ENCODE results near the gene CORO1C. TPM values are rescaled to one million over a fixed set of nuclear protein-coding genes. Genes with fewer than 3 reads are reported as not detected.
"Not testable (repeated sequence)": the region's sequence is repeated elsewhere in the genome, so short reads cannot be mapped to it uniquely, and the experiment has no call there.

The CORO1C gene
- total RNA-seq, 2 donors from 2014 or later = 61.5 to 87.5 TPM

GRCh38 chr12:108761226-108761625, 29.9 kb upstream of the CORO1C start:
- DNase-seq (ENCODE audit: low spot score in 2 of 2) = no peak
- ATAC-seq = no peak
- Mint-ChIP-seq H3K36me3 (no peaks in the 10 kb centered on the region), H3K27ac (no peak overlapping the region), H3K9me3 (no peaks in the 10 kb centered on the region)

DNA sequence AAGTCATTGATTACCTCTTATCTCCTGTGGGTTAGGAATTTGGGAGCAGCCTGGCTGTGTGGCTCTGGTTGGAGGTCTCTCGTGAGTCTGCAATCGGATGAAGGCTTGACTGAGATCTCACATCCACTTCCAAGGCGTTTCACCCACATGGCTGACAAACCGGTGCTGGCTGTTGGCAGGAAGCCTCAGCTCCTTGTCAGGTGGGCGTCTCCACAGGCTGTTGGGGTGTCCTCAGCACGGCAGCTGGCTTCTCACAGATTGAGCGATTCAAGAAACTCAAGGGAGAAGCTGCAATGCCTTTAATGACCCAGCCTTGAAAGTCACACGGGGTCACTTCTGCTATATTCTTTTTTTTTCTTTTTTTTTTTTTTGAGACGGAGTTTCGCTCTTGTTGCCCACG, 28.6 kb upstream of the CORO1C start:
- DNase-seq (ENCODE audit: low spot score in 2 of 2) = no peak
- no peaks in the 10 kb centered on the region for H3K36me3 Mint-ChIP-seq
- no peak overlapping the region for H3K27ac Mint-ChIP-seq
- H3K9me3 Mint-ChIP-seq = no peaks in the 10 kb centered on the region
- no peak for ATAC-seq

DNA sequence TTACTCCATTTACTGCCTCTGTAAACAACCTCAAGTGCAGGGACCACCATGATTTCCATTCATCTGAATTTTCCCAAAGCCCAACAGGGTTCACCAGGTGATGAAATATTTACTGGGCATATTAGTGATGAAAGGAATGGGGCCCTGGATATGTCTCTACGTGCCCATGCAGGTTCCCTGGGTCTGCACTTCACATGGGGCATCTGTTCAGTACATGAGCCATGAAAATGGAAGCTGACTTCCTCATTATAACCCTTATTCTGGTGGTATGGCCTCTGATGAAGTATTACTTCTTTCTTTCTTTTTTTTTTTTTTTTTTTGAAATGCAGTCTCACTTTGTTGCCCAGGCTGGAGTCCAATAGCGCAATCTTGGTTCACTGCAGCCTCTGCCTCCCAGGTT, 26.5 kb upstream of the CORO1C start:
- Mint-ChIP-seq H3K27ac (no peak overlapping the region), H3K36me3 (no peaks in the 10 kb centered on the region), H3K9me3 (no peaks in the 10 kb centered on the region)
- no peak for DNase-seq (ENCODE audit: low spot score in 2 of 2)
- no peak for ATAC-seq

GRCh38 chr12:108756421-108756820, 25.1 kb upstream of the CORO1C start:
- no peak for ATAC-seq
- no peaks in the 10 kb centered on the region for H3K36me3 Mint-ChIP-seq
- no peak for DNase-seq (ENCODE audit: low spot score in 2 of 2)
- no peaks in the 10 kb centered on the region for H3K9me3 Mint-ChIP-seq
- no peak overlapping the region for H3K27ac Mint-ChIP-seq

DNA sequence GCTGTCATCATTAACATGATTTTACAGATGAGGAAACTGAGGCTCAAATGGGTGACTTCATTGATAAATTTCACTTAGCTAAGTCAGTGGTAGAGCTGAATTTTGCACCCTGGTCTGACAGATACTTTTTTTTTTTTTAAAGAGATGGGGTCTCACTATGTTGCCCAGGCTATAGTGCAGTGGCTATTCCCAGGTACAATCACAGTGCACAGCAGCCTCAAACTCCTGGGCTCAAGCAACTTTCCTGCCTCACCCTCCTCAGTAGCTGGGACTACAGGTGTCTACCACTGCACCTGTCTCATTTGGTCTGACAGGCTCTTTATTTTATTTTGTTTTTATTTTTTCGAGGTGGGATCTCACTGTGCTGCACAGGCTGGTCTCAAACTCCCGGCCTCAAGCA, 24.2 kb upstream of the CORO1C start:
- Mint-ChIP-seq H3K27ac (no peak overlapping the region), H3K36me3 (no peaks in the 10 kb centered on the region), H3K9me3 (no peaks in the 10 kb centered on the region)
- DNase-seq (ENCODE audit: low spot score in 2 of 2) (no peak), ATAC-seq (no peak)

DNA sequence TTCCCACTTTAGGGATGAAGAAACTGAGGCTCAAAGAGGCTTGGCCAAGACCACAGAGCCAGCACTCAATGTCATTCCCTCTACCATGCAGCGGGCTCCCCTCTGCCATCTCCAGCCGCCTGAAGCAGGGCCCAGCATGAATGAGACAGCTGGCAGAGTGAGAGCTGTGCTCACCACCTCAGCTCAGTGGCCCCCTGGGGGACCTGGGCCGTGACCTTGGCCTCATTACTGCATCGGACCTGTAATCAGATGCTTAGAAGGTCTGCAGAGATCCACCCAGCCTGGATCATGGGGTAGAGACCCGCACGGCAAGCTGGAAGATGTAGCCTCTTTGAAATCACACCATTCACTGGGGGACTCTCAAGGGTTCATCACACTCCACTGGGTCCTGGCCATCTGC, 22.7 kb upstream of the CORO1C start:
- Mint-ChIP-seq H3K36me3 (no peaks in the 10 kb centered on the region), H3K9me3 (no peaks in the 10 kb centered on the region), H3K27ac (no peak overlapping the region)
- ATAC-seq = no peak
- DNase-seq (ENCODE audit: low spot score in 2 of 2) = no peak

GRCh38 chr12:108752387-108752786, 21.1 kb upstream of the CORO1C start:
- ATAC-seq = no peak
- no peak for DNase-seq (ENCODE audit: low spot score in 2 of 2)
- H3K36me3 Mint-ChIP-seq = no peaks in the 10 kb centered on the region
- H3K9me3 Mint-ChIP-seq = no peaks in the 10 kb centered on the region
- H3K27ac Mint-ChIP-seq = no peak overlapping the region

- no peak for ATAC-seq
- no peaks in the 10 kb centered on the region for H3K36me3 Mint-ChIP-seq
- no peaks in the 10 kb centered on the region for H3K9me3 Mint-ChIP-seq
Observed at GRCh38 chr12:108751821-108752220, 20.5 kb upstream of the CORO1C start.

GRCh38 chr12:108751003-108751402, 19.7 kb upstream of the CORO1C start:
- H3K27ac Mint-ChIP-seq; H3K36me3 Mint-ChIP-seq; H3K9me3 Mint-ChIP-seq; DNase-seq (ENCODE audit: low spot score in 2 of 2); ATAC-seq: not testable (repeated sequence)

More at GRCh38 chr12:108751821-108752220, 20.5 kb upstream of the CORO1C start:
- no peak for DNase-seq (ENCODE audit: low spot score in 2 of 2)
- H3K27ac Mint-ChIP-seq = no peak overlapping the region

DNA sequence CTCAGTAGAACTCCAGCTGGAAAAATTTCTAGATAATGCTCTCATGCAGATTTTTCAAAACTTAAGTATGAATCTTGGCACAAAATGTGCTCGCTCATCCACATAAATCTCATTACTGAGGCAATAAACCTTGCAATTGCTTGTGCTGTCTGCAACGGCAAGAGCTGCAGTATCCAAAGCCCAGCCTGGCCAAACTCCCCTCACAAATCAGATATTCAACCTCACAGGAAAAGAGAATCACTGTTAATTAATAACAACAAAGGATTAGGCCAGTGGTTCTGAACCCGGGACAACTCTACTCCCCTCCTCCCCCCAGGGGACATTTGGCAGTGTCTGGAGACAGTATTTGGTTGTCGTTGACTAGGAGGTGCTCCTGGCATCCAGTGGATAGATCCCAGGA, 19.2 kb upstream of the CORO1C start:
- H3K27ac Mint-ChIP-seq = no peak overlapping the region
- H3K9me3 Mint-ChIP-seq = no peaks in the 10 kb centered on the region
- DNase-seq (ENCODE audit: low spot score in 2 of 2) (no peak), ATAC-seq (no peak)
- no peaks in the 10 kb centered on the region for H3K36me3 Mint-ChIP-seq

DNA sequence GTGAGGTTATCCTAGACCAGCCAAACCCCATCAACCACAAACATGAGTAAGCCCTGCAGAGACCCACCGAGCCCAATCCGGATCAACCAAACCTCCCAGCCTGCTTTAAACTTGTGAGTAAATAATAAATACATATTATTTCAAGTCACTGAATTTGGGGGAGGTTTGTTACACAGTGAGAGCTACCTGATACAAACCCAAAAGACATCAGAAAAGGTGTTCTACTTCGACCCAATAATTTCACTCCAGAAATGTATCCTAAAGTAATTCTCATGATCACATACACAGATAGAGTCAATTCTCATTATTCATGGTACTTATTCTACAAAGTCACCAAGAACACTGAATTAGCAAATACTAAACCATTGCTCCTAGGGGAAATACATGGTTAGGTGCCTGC, 16.2 kb upstream of the CORO1C start:
- DNase-seq (ENCODE audit: low spot score in 2 of 2) (no peak), ATAC-seq (no peak)
- H3K36me3 Mint-ChIP-seq = no peaks in the 10 kb centered on the region
- H3K27ac Mint-ChIP-seq = no peak overlapping the region
- H3K9me3 Mint-ChIP-seq = no peaks in the 10 kb centered on the region

DNA sequence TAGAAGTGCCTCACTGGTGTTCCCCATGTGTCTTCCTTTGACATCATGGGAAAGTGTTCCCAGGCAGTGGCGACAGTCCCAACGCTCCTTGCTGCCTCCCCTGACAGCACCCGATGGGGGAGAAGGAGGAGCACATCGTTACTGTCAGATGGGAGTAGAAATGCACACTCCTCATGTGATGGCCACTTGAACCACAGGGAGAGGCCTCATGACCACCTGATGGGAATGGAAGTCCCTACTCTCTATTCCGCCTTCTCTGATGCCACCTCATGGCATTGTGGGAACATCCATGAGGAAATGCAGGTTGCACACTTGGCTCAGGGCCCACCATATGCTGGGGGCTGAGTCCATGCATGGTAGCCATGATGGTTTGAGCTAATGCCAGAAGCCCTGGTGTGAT, 14.3 kb upstream of the CORO1C start:
- ATAC-seq (no peak), DNase-seq (ENCODE audit: low spot score in 2 of 2) (no peak)
- Mint-ChIP-seq H3K27ac (no peak overlapping the region), H3K36me3 (no peaks in the 10 kb centered on the region), H3K9me3 (no peaks in the 10 kb centered on the region)

DNA sequence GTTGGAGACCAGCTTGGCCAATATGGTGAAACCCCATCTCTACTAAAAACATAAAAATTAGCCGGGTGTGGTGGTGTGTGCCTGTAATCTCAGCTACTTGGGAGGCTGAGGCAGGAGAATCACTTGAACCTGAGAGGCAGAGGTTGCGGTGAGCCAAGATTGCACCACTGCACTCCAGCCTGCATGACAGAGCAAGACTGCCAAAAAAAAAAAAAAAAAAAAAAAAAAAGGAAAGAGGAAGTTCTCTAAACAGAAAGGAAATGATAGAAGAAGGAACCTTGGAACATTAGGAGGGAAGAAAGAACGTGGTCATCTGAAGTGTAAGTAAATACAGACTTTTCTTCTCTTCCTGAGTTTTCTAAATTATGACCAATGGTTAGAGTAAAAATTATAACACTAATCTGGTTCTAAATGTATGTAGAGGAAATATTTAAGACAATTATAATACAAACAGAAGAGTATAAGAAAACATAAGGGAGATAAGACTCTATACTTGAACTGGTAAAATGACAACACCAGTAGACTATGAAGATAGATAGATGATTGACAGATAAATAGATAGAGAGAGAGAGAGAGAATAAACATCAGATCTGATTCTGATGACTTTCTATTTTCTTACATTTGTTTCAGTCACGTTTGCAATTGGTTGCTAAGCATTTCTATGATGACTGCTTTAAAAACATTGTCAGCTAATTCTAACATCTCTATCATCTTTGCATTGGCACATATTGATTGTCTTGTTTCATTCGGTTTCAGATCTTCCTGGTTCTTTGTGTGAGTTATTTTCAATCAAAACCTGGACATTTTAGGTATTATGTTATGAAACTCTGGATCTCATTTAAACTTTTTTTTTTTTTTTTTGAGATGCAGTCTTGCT, 12.9 kb upstream of the CORO1C start:
- Mint-ChIP-seq H3K9me3 (no peaks in the 10 kb centered on the region), H3K27ac (no peak overlapping the region), H3K36me3 (no peaks in the 10 kb centered on the region)
- ATAC-seq = no peak
- DNase-seq (ENCODE audit: low spot score in 2 of 2) = no peak

GRCh38 chr12:108738170-108738569, 6.9 kb upstream of the CORO1C start:
- Mint-ChIP-seq H3K36me3 (no peaks in the 10 kb centered on the region), H3K27ac (no peak overlapping the region), H3K9me3 (no peaks in the 10 kb centered on the region)
- DNase-seq (ENCODE audit: low spot score in 2 of 2) (no peak), ATAC-seq (no peak)

- H3K36me3 Mint-ChIP-seq = no peaks in the 10 kb centered on the region
- no peak overlapping the region for H3K27ac Mint-ChIP-seq
- H3K9me3 Mint-ChIP-seq = no peaks in the 10 kb centered on the region
- ATAC-seq = no peak
- DNase-seq (ENCODE audit: low spot score in 2 of 2) = no peak
Observed at GRCh38 chr12:108735855-108736254, 4.5 kb upstream of the CORO1C start.

GRCh38 chr12:108734200-108734906, 3.0 kb upstream of the CORO1C start:
- no peaks in the 10 kb centered on the region for H3K36me3 Mint-ChIP-seq
- peak in 1 of 2 donors; percentile 35 for ATAC-seq

GRCh38 chr12:108733230-108733531, 1.9 kb upstream of the CORO1C start:
- not testable (repeated sequence) for DNase-seq (ENCODE audit: low spot score in 2 of 2); H3K36me3 Mint-ChIP-seq; H3K27ac Mint-ChIP-seq; ATAC-seq; H3K9me3 Mint-ChIP-seq

More at GRCh38 chr12:108734200-108734906, 3.0 kb upstream of the CORO1C start:
- Mint-ChIP-seq H3K9me3 (no peaks in the 10 kb centered on the region), H3K27ac (peak overlapping the region in 1 of 2 donors; percentile 91)
- DNase-seq (ENCODE audit: low spot score in 2 of 2) = peak in 1 of 2 donors; percentile 61
